ENCODE measurements around the gene TMEM202.

TMEM202 gene, protein sequence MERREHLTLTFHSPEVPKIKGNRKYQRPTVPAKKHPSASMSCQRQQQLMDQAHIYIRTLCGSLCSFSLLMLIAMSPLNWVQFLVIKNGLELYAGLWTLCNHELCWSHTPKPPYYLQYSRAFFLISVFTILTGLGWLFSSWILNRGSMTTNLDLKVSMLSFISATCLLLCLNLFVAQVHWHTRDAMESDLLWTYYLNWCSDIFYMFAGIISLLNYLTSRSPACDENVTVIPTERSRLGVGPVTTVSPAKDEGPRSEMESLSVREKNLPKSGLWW

DNA sequence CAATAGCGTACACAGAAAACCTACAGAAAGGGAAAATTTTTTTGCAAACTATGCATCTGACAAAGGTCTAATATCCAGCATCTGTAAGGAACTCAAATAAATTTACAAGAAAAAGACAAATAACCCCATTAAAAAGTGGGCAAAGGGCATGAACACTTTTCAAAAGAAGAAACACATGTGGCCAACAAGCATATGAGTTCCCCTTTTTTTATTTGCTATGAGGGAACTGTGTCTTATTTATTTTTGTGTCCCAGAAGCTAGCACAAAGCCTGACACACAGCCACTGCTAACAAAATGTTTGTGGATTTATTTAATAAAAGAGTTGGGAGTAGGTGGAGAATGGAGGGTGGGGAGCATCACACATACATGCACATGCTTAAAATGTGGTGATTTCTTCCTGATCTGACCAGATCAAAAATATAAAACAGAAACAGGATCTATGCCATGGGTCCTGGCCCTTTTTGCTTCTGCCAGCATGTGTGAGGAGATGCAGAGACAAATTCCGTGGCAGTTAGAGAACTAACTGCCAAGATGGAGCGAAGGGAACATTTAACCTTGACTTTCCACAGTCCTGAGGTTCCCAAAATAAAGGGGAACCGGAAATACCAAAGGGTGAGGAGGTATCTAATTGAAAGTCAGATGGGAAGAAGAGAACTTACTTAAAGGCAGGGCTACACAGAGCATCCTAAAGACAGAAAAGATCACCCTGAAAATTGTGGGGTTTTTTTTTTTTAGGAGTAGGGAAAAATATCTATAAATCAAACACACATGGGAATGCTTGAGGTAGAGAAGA lies at the start of gene TMEM202:
TSS of gene TMEM202 (plus strand) at position 510 of the 793 bp plus-strand sequence. CDS start at position 532, 22 bp downstream.
- DNase-seq (ENCODE audit: low spot score) = no peak
- in situ Hi-C loops (cut with MboI; ENCODE audit: low pct_unique_long_range_greater_than_20kb, low sequenced_read_pairs, unreplicated experiment) = no loop called here
- TF ChIP-seq, protein P1, sequence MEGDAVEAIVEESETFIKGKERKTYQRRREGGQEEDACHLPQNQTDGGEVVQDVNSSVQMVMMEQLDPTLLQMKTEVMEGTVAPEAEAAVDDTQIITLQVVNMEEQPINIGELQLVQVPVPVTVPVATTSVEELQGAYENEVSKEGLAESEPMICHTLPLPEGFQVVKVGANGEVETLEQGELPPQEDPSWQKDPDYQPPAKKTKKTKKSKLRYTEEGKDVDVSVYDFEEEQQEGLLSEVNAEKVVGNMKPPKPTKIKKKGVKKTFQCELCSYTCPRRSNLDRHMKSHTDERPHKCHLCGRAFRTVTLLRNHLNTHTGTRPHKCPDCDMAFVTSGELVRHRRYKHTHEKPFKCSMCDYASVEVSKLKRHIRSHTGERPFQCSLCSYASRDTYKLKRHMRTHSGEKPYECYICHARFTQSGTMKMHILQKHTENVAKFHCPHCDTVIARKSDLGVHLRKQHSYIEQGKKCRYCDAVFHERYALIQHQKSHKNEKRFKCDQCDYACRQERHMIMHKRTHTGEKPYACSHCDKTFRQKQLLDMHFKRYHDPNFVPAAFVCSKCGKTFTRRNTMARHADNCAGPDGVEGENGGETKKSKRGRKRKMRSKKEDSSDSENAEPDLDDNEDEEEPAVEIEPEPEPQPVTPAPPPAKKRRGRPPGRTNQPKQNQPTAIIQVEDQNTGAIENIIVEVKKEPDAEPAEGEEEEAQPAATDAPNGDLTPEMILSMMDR (IDR thresholded peaks at IDR 0.05; ENCODE audit: extremely low read depth, insufficient read depth, missing control alignments) = no peak

DNA sequence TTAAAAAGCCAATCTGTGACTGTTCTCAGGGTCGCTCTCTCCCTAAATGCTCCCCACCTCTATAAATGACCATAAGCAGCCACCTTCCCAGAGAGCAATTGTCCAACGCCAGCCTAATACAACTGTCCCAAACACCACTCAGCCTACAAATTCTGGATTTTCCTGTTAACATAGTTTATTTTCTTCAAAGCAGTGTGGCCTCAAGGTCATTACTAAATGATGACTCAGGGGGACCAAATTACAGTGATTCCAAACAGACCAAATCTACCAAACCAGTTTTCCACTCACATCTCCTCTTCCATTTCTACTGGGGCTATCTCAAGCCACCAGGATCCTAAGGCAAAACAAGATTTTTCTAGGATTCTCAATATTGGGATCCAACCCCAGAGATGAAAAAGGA lies 44.8 kb upstream of the TMEM202 start:
- TF ChIP-seq, protein P1 (IDR thresholded peaks at IDR 0.05; ENCODE audit: extremely low read depth, insufficient read depth, missing control alignments) = no peak
- in situ Hi-C loops (cut with MboI; ENCODE audit: low pct_unique_long_range_greater_than_20kb, low sequenced_read_pairs, unreplicated experiment) = no loop called here
- DNase-seq (ENCODE audit: low spot score) = no peak

DNA sequence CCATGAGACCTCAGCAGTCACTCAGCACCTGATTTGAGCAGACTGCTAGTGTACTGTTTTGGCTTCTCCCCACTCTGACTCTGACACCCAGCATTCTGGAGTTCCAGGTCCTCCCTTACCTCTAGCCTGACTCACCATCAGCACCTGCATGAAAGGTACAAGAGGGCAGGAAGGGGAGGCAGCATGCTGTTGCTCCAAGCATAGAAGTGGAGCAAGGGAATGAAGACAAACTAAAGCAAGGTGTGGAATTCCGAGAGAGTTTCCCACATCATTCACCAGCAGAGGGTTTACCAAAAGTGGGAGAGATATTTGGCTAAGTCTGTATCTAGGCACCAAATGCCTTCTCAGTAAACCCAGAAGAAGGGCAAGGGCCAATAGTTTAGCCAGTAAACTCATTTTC lies 43.6 kb upstream of the TMEM202 start:
- TF ChIP-seq, protein P1 (IDR thresholded peaks at IDR 0.05; ENCODE audit: extremely low read depth, insufficient read depth, missing control alignments) = no peak
- in situ Hi-C loops (cut with MboI; ENCODE audit: low pct_unique_long_range_greater_than_20kb, low sequenced_read_pairs, unreplicated experiment) = no loop called here
- DNase-seq (ENCODE audit: low spot score) = no peak

DNA sequence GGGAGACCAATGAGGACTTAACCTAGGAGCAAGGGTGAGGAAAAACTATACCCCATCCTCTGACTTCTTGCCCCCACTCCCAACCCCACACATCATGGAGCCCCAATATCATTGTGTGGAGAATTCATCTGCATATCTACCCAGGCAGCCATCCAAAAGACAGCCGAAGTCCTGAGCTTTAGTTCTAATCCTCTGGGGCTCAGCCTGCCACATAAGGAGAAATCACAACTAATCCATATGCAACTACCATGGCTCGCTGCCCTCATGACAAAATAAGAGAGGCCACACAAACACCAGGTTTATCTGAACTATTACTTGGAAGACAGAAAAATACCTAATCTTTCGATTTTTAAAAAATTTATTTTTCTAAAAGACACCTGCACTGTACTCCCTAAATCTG lies 40.0 kb upstream of the TMEM202 start:
- in situ Hi-C loops (cut with MboI; ENCODE audit: low pct_unique_long_range_greater_than_20kb, low sequenced_read_pairs, unreplicated experiment) = no loop called here
- no peak for DNase-seq (ENCODE audit: low spot score)
- TF ChIP-seq, protein P1 (IDR thresholded peaks at IDR 0.05; ENCODE audit: extremely low read depth, insufficient read depth, missing control alignments) = no peak

DNA sequence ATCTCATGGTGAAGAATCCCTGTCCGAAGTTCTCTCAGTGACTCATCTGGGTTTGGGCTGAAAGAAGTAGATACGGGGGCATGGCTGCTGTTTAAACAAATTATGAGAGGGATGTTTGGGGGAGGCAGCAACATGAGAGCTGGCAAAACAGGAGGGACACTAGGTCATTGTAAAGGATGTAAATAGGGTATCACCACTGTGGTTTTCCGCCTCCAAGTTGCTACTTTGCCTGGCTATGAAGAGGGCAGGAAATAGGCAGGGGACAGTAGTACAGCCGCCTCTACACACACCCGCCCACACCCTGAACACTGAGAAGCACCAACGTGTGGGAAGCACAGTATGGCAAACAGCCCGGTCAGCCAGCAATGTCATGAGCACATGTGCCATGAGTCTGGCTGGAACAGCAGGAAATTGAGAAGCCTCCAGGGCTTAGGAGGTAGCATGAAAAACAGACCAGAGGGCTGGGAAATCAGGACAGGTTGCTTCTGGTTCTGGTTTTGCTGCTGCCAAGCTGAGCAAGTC lies 39.4 kb upstream of the TMEM202 start:
- no peak for DNase-seq (ENCODE audit: low spot score)
- in situ Hi-C loops (cut with MboI; ENCODE audit: low pct_unique_long_range_greater_than_20kb, low sequenced_read_pairs, unreplicated experiment) = no loop called here
- TF ChIP-seq, protein P1 (IDR thresholded peaks at IDR 0.05; ENCODE audit: extremely low read depth, insufficient read depth, missing control alignments) = no peak

DNA sequence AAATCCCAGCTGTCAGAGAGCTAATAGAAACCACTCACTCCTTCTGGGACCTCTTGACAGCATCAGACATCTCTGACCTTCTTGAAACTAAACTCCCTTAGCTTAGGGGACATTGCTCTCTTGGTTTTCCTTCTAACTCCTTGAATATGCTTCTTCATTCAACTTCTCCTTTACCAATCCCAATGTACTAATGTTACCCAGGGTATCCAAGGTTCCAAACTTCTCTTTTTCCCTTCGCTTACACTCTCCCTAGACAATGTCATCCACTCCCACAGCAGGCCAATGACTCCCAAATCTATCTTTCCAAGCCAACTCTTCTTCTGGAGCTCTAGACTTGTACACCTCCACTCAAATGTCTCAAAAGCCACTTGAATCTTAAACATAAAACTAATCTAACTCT lies 36.9 kb upstream of the TMEM202 start:
- in situ Hi-C loops (cut with MboI; ENCODE audit: low pct_unique_long_range_greater_than_20kb, low sequenced_read_pairs, unreplicated experiment) = no loop called here
- no peak for DNase-seq (ENCODE audit: low spot score)
- TF ChIP-seq, protein P1 (IDR thresholded peaks at IDR 0.05; ENCODE audit: extremely low read depth, insufficient read depth, missing control alignments) = no peak

All from GM13977 (cell line).